H1 (cell line): ENCODE data around the gene MYO1D. TPM values are rescaled to one million over a fixed set of nuclear protein-coding genes. Genes with fewer than 3 reads are reported as not detected.

Experiments
- CTCF ChIA-PET: fragments of 300-600 bp; sonication (Branson Sonifier 250); formaldehyde crosslinking; loops from one replicate; lab custom pipeline; 2021; ENCODE audit not compliant: partially characterized antibody; lab: Charles Lee
- POLR2A ChIA-PET: fragments of 300-600 bp; sonication (Branson Sonifier 250); formaldehyde crosslinking; loops from one replicate; lab custom pipeline; 2021; ENCODE audit warnings: inconsistent platforms; ENCODE audit not compliant: partially characterized antibody; lab: Charles Lee
- DNase-seq, 2 experiments: peaks; one replicate each; pipeline versions ENCODE4 v3.0.0 to v3.0.0-alpha.2; 2010 to 2022; ENCODE audit warnings: low spot score in 2 of 2, low read depth in 1 of 2, mixed read lengths in 1 of 2
- FAIRE-seq: peaks from 2 replicates; lab custom pipeline; 2011; peaks lifted over from hg19 to GRCh38; lab: Jason Lieb, UNC
- H2AFZ ChIP-seq: 2 replicates; pipeline ENCODE4 v1.8.1; 2012; ENCODE audit warnings: low read length, inconsistent platforms
- H2AK5ac ChIP-seq: 2 replicates; pipeline ENCODE4 v1.6.1; 2013; ENCODE audit warnings: low read depth, low read length
- H2BK120ac ChIP-seq: replicated peaks from 2 replicates; pipeline ENCODE3; 2013; ENCODE audit warnings: low read depth, low read length, inconsistent platforms
- H2BK12ac ChIP-seq: 2 replicates; pipeline ENCODE4 v1.6.1; 2013; ENCODE audit warnings: low read depth, low read length
- H2BK15ac ChIP-seq: 2 replicates; pipeline ENCODE4 v1.6.1; 2013; ENCODE audit warnings: low read length
- H2BK20ac ChIP-seq: 2 replicates; pipeline ENCODE4 v1.6.1; 2013; ENCODE audit warnings: low read length
- H2BK5ac ChIP-seq: 2 replicates; pipeline ENCODE4 v1.6.1; 2013; ENCODE audit warnings: low read depth, low read length
- H3K14ac ChIP-seq: 2 replicates; pipeline ENCODE4 v1.6.1; 2013; ENCODE audit warnings: inconsistent platforms; ENCODE audit not compliant: insufficient read length
- H3K18ac ChIP-seq: 2 replicates; pipeline ENCODE4 v1.6.1; 2013; ENCODE audit warnings: low read length; ENCODE audit errors: extremely low read depth
- H3K23ac ChIP-seq: 2 replicates; pipeline ENCODE4 v1.6.1; 2013; ENCODE audit warnings: inconsistent platforms; ENCODE audit not compliant: insufficient read length
- H3K23me2 ChIP-seq: 2 replicates; pipeline ENCODE4 v1.6.1; 2013; ENCODE audit warnings: low read depth, low read length
- H3K27ac ChIP-seq: 2 replicates; pipeline ENCODE4 v1.6.1; 2011; ENCODE audit warnings: low read depth, low read length, inconsistent platforms
- H3K27me3 ChIP-seq, 4 experiments: replicated peaks in 1 of 4; 1 replicate in 1 of 4; 2 replicates in 3 of 4; pipeline versions ENCODE4 v1.6.1 to v1.8.1; 2011 to 2013; ENCODE audit warnings: low read length in 3 of 4, mild to moderate bottlenecking in 3 of 4, inconsistent platforms in 2 of 4, mixed read lengths in 2 of 4, moderate library complexity in 1 of 4; ENCODE audit not compliant: control insufficient read depth in 3 of 4, insufficient read depth in 3 of 4; ENCODE audit errors: extremely low read depth in 1 of 4
- H3K36me3 ChIP-seq, 4 experiments: 2 replicates each; pipeline versions ENCODE4 v1.6.1 to v1.8.1; 2011 to 2013; ENCODE audit warnings: mild to moderate bottlenecking in 4 of 4, low read length in 3 of 4, moderate library complexity in 2 of 4, control low read depth in 1 of 4, inconsistent platforms in 1 of 4; ENCODE audit not compliant: insufficient read depth in 4 of 4, control insufficient read depth in 2 of 4
- H3K4ac ChIP-seq: replicated peaks from 2 replicates; pipeline ENCODE3; 2013; ENCODE audit warnings: low read length, low read depth, mixed read lengths, inconsistent platforms; ENCODE audit not compliant: insufficient read length
- H3K4me1 ChIP-seq, 4 experiments: replicated peaks in 1 of 4; 1 replicate in 1 of 4; 2 replicates in 3 of 4; pipeline versions ENCODE4 v1.6.1 to v1.8.1; 2011 to 2013; ENCODE audit warnings: low read length in 3 of 4, inconsistent platforms in 2 of 4, mixed read lengths in 1 of 4; ENCODE audit not compliant: insufficient read depth in 4 of 4, control insufficient read depth in 3 of 4
- H3K4me2 ChIP-seq, 2 experiments: 2 replicates each; pipeline versions ENCODE4 v1.6.1 to v1.8.1; 2011 to 2013; ENCODE audit warnings: low read depth in 2 of 2, low read length in 2 of 2, control low read depth in 1 of 2, inconsistent platforms in 1 of 2, mild to moderate bottlenecking in 1 of 2; ENCODE audit not compliant: insufficient read depth in 1 of 2
- H3K4me3 ChIP-seq, 4 experiments: fragments of 200-600, 300-600 bp in 1 of 4; sonication (generic), shearing (Covaris generic), sonication (Bioruptor Twin) in 1 of 4; 2 replicates each; pipeline versions ENCODE4 v1.5.1 to v1.8.1; 2011 to 2016; ENCODE audit warnings: low read length in 4 of 4, low read depth in 3 of 4, control low read depth in 2 of 4, inconsistent platforms in 2 of 4, mild to moderate bottlenecking in 2 of 4, mixed read lengths in 1 of 4, moderate library complexity in 1 of 4; ENCODE audit not compliant: insufficient read depth in 2 of 4; ENCODE audit errors: extremely low read depth in 1 of 4
- H3K56ac ChIP-seq: replicated peaks from 2 replicates; pipeline ENCODE3; 2013; ENCODE audit warnings: low read depth, mild to moderate bottlenecking, mixed read lengths, low read length, inconsistent platforms; ENCODE audit not compliant: insufficient read length
- H3K79me1 ChIP-seq: 2 replicates; pipeline ENCODE4 v1.6.1; 2013; ENCODE audit warnings: low read depth, low read length, control low read depth
- H3K79me2 ChIP-seq, 2 experiments: 2 replicates each; pipeline versions ENCODE4 v1.6.1 to v1.8.1; 2012 to 2013; ENCODE audit warnings: low read length in 2 of 2, mild to moderate bottlenecking in 2 of 2, inconsistent platforms in 1 of 2; ENCODE audit not compliant: insufficient read depth in 2 of 2, control insufficient read depth in 1 of 2
- H3K9ac ChIP-seq, 4 experiments: replicated peaks in 1 of 4; 1 replicate in 1 of 4; 2 replicates in 3 of 4; pipeline versions ENCODE4 v1.6.1 to v1.8.1; 2011 to 2013; ENCODE audit warnings: low read depth in 3 of 4, low read length in 3 of 4, control low read depth in 2 of 4, mild to moderate bottlenecking in 2 of 4, moderate library complexity in 2 of 4, inconsistent platforms in 1 of 4; ENCODE audit errors: extremely low read depth in 1 of 4
- H3K9me3 ChIP-seq, 2 experiments: 2 replicates each; pipeline versions ENCODE4 v1.6.1 to v1.8.1; 2012 to 2013; ENCODE audit warnings: mild to moderate bottlenecking in 2 of 2, moderate library complexity in 2 of 2, control low read depth in 1 of 2, inconsistent platforms in 1 of 2, low read depth in 1 of 2, low read length in 1 of 2, mixed read lengths in 1 of 2; ENCODE audit not compliant: insufficient read depth in 2 of 2
- H4K20me1 ChIP-seq, 2 experiments: replicated peaks in 1 of 2; 2 replicates each; pipeline versions ENCODE3 to v1.8.1; 2011 to 2013; ENCODE audit warnings: inconsistent platforms in 2 of 2, low read length in 2 of 2, mild to moderate bottlenecking in 1 of 2; ENCODE audit not compliant: insufficient read depth in 2 of 2, control insufficient read depth in 1 of 2
- H4K5ac ChIP-seq: 2 replicates; pipeline ENCODE4 v1.6.1; 2013; ENCODE audit warnings: low read length, low read depth, mixed read lengths, inconsistent platforms; ENCODE audit not compliant: insufficient read length
- H4K8ac ChIP-seq: 2 replicates; pipeline ENCODE4 v1.8.0; 2013; ENCODE audit warnings: mild to moderate bottlenecking, moderate library complexity, low read length, inconsistent platforms; ENCODE audit not compliant: insufficient read depth; ENCODE audit errors: extremely low read depth
- H4K91ac ChIP-seq: replicated peaks from 2 replicates; pipeline ENCODE3; 2013; ENCODE audit warnings: low read length, mixed read lengths, inconsistent platforms; ENCODE audit not compliant: insufficient read length
- CTCF ChIP-seq, 3 experiments: IDR thresholded peaks; 1 replicate in 2 of 3; 2 replicates in 1 of 3; pipeline versions ENCODE4 v1.5.1 to v1.6.1; 2011; ENCODE audit warnings: low read length in 3 of 3, mild to moderate bottlenecking in 3 of 3, inconsistent platforms in 2 of 3, low read depth in 1 of 3, moderate library complexity in 1 of 3; ENCODE audit not compliant: insufficient read depth in 1 of 3; ENCODE audit errors: control extremely low read depth in 1 of 3
- EGR1 ChIP-seq: IDR thresholded peaks from 2 replicates; pipeline ENCODE4 v1.6.1; 2011; ENCODE audit warnings: low read depth, low read length, borderline replicate concordance
- KDM1A ChIP-seq: fragments of 200-600, 300-600 bp; sonication (generic); IDR thresholded peaks from 2 replicates; pipeline ENCODE4 v1.7.1; 2016; ENCODE audit warnings: mild to moderate bottlenecking, low read length, borderline replicate concordance
- WGBS, 2 experiments: shearing (Covaris generic) in 1 of 2; methylation state at CpG; one replicate each; pipeline versions ENCODE4 v1.1.6 to v1.1.7; 2013 to 2015; ENCODE audit warnings: low lambda C conversion rate in 2 of 2, mixed read lengths in 2 of 2, inconsistent platforms in 1 of 2, low coverage in 1 of 2, missing lambda C conversion rate in 1 of 2; ENCODE audit not compliant: insufficient replicate concordance in 2 of 2, insufficient coverage in 1 of 2, insufficient read length in 1 of 2; ENCODE audit errors: extremely low coverage in 1 of 2, missing lambda C conversion rate in 1 of 2; 5-methylcytosine and 5-hydroxymethylcytosine counted together
- polyA plus RNA-seq, 7 experiments: library from polyadenylated mRNA; depleted of rRNA in 3 of 7; stranded (reverse) in 5 of 7; unstranded in 2 of 7; fragments of >200 nt in 5 of 7; fragments of 200-250 nt in 2 of 7; gene quantifications; 1 replicate in 5 of 7; 2 replicates in 1 of 7; 4 replicates in 1 of 7; pipeline versions ENCODE4 v1.2.1 to v1.2.3, GENCODE V29; 2011 to 2013; ENCODE audit warnings: missing spikeins in 2 of 7, mixed read lengths in 2 of 7
- total RNA-seq: library from RNA; stranded (reverse); fragmentation: NEBNext Ultra II Directional; extraction: Animal tissue kit (Norgen Biotek cat#: 25700); gene quantifications from 2 replicates; pipeline ENCODE4 v1.2.1, GENCODE V29; 2021

Gene MYO1D
- total and polyA plus RNA-seq, 2 of the 8 experiments (the other 6 are each of a cell fraction or from before 2014, with no cell fraction given) = 6.5 to 25.4 TPM

- no peak overlapping the region for H2BK20ac ChIP-seq
- H4K20me1 ChIP-seq = peaks cover 0 to 4% of the 10 kb centered on the region in 2 experiments
- no peak overlapping the region for H3K9ac ChIP-seq
- H2AK5ac ChIP-seq = no peak overlapping the region
- 0 out of 4 replicates have a peak, but pooled peaks cover 0 to 8% of the 10 kb centered on the region in 2 experiments for H3K79me2 ChIP-seq
- H3K4me2 ChIP-seq = no peak overlapping the region
- H2BK12ac ChIP-seq = no peak overlapping the region
- no peak overlapping the region for H3K4ac ChIP-seq
- H2BK5ac ChIP-seq = no peak overlapping the region
- no peaks in the 10 kb centered on the region for H3K9me3 ChIP-seq
- H3K56ac ChIP-seq = no peak overlapping the region
- no peak overlapping the region for H2AFZ ChIP-seq
- peaks cover 0 to 6% (median 0%) of the 10 kb centered on the region in 4 experiments; a peak in 1 of 8 replicates for H3K36me3 ChIP-seq
- no peak overlapping the region for H2BK15ac ChIP-seq
- no peak overlapping the region for H3K23ac ChIP-seq
- H3K4me1 ChIP-seq = peaks cover 0 to 15% (median 11%) of the 10 kb centered on the region in 4 experiments; a peak in 6 of 7 replicates
- FAIRE-seq = no peak
- no peak overlapping the region for H4K91ac ChIP-seq
- POLR2A ChIA-PET = interaction anchor here (1.1 to 1.5 kb wide), 4 partner anchors 8 to 24 kb away, joined by 3 to 9 read pairs (median 4); partner anchors contain the start of gene CDK5R1
- H3K18ac ChIP-seq = no peak overlapping the region
- DNase-seq = no peak
- H2BK120ac ChIP-seq = no peak overlapping the region
- no peak overlapping the region for H3K14ac ChIP-seq
- WGBS, 2 experiments = 90% methylated on average over 34 of the region's 34 CpGs; no CpG with 5 or more reads in 1 of the 2 experiments
- no peak overlapping the region for H3K4me3 ChIP-seq
- H3K23me2 ChIP-seq = no peaks in the 10 kb centered on the region
- H3K27ac ChIP-seq = no peak overlapping the region
- no peaks in the 10 kb centered on the region for H3K27me3 ChIP-seq
- H4K8ac ChIP-seq = 0 out of 2 replicates have a peak overlapping the region, but pooled peaks have one; percentile 8
- H3K79me1 ChIP-seq = peaks cover under 1% of the 10 kb centered on the region; the same call in 1 of the 2 replicates
- CTCF ChIA-PET = interaction anchor here (0.6 to 2.0 kb wide), 5 partner anchors 11 to 415 kb away, joined by 4 to 7 read pairs (median 4); no protein-coding TSS in a partner anchor
- H4K5ac ChIP-seq = no peak overlapping the region
- TF ChIP-seq CTCF (IDR thresholded peaks at IDR 0.05; ENCODE audit: control extremely low read depth in 1 of 3, insufficient read depth in 1 of 3, low read depth in 1 of 3, low read length in 3 of 3) (no peak), EGR1 (no peak), KDM1A (no peak)
Observed at GRCh38 chr17:32494621-32495358, 382.1 kb downstream of the MYO1D start.
